HepG2 (cell line): ENCODE data around the gene SLC2A13. TPM values are rescaled to one million over a fixed set of nuclear protein-coding genes. Genes with fewer than 3 reads are reported as not detected.

Experiments
- ATAC-seq: fragments of 200-7000 bp; cut with Tn5 transposase; 3 replicates; pipeline ENCODE4 v1.9.1; 2020; ENCODE audit warnings: mild to moderate bottlenecking, moderate library complexity
- BruUV-seq: library from RNA; stranded (reverse); fragments of 400-500 nt; replicated peaks from 2 replicates; lab custom pipeline; 2021; lab: Mats Ljungman, UMichigan
- CTCF ChIA-PET: fragments of 300-600 bp; formaldehyde crosslinking; extraction: SDS; loops from one replicate; lab custom pipeline; 2021; ENCODE audit warnings: low total read pairs, inconsistent platforms, low intra/inter-chr PET ratio; lab: Yijun Ruan, JAX
- POLR2A ChIA-PET: fragments of 350-600 bp; sonication (Branson Sonifier 250); formaldehyde crosslinking; loops from one replicate; lab custom pipeline; 2020; ENCODE audit warnings: antibody characterized with exemption, inconsistent platforms; lab: Yijun Ruan, JAX
- DNase-seq: peaks from one replicate; pipeline ENCODE4 v3.0.0-alpha.2; 2015; ENCODE audit warnings: low spot score
- FAIRE-seq: peaks from 3 replicates; lab custom pipeline; 2011; peaks lifted over from hg19 to GRCh38; lab: Jason Lieb, UNC
- H2AFZ ChIP-seq: one replicate; pipeline ENCODE4 v1.6.1; 2011; ENCODE audit warnings: low read length, inconsistent platforms
- H3K27ac ChIP-seq: fragments of 300-600 bp; 3 replicates; pipeline ENCODE4 v1.8.0; 2011; ENCODE audit warnings: mixed run types, mild to moderate bottlenecking, mixed read lengths, low read length, inconsistent platforms; ENCODE audit not compliant: insufficient read depth; ENCODE audit errors: extremely low read length
- H3K27me3 ChIP-seq, 2 experiments: fragments of 200-600 bp in 1 of 2; 2 replicates in 1 of 2; 3 replicates in 1 of 2; pipeline versions ENCODE4 v1.6.0 to v1.8.0; 2011; ENCODE audit warnings: low read length in 2 of 2, mild to moderate bottlenecking in 2 of 2, moderate library complexity in 2 of 2, inconsistent platforms in 1 of 2; ENCODE audit not compliant: insufficient read depth in 2 of 2, control insufficient read depth in 1 of 2
- H3K36me3 ChIP-seq, 2 experiments: fragments of 200-600 bp in 1 of 2; replicated peaks in 1 of 2; 2 replicates in 1 of 2; 3 replicates in 1 of 2; pipeline versions ENCODE4 v1.5.1 to v1.8.0; 2011; ENCODE audit warnings: low read length in 2 of 2, inconsistent platforms in 1 of 2; ENCODE audit not compliant: insufficient read depth in 2 of 2, control insufficient read depth in 1 of 2
- H3K4me1 ChIP-seq: 2 replicates; pipeline ENCODE4 v1.5.1; 2012; ENCODE audit warnings: low read length, inconsistent platforms; ENCODE audit not compliant: insufficient read depth
- H3K4me2 ChIP-seq: 2 replicates; pipeline ENCODE4 v1.6.0; 2011; ENCODE audit warnings: low read depth, low read length, inconsistent platforms
- H3K4me3 ChIP-seq, 3 experiments: fragments of 200-600 bp in 1 of 3; sonication (generic), shearing (Covaris generic) in 1 of 3; replicated peaks in 1 of 3; 2 replicates each; pipeline ENCODE4 v1.5.1; 2011 to 2016; ENCODE audit warnings: low read length in 3 of 3, inconsistent platforms in 2 of 3, low read depth in 2 of 3, mild to moderate bottlenecking in 2 of 3, control low read depth in 1 of 3, mixed read lengths in 1 of 3; ENCODE audit not compliant: insufficient read depth in 1 of 3
- H3K79me2 ChIP-seq: one replicate; pipeline ENCODE4 v1.6.1; 2011; ENCODE audit warnings: low read length, inconsistent platforms; ENCODE audit not compliant: insufficient read depth
- H3K9ac ChIP-seq: 2 replicates; pipeline ENCODE4 v1.6.0; 2011; ENCODE audit warnings: mild to moderate bottlenecking, low read depth, low read length, inconsistent platforms; ENCODE audit not compliant: insufficient read depth
- H3K9me3 ChIP-seq: 2 replicates; pipeline ENCODE4 v1.5.1; 2012; ENCODE audit warnings: mild to moderate bottlenecking, low read length
- H4K20me1 ChIP-seq: 2 replicates; pipeline ENCODE4 v1.6.0; 2011; ENCODE audit warnings: inconsistent platforms, mild to moderate bottlenecking, low read length, moderate library complexity; ENCODE audit not compliant: insufficient read depth
- CAMTA2 ChIP-seq: sonication (generic); formaldehyde crosslinking; IDR thresholded peaks from 2 replicates; pipeline ENCODE4 v1.4.0; 2020; ENCODE audit warnings: mild to moderate bottlenecking, missing genetic modification reagents, borderline replicate concordance
- GRHL1 ChIP-seq: sonication (generic); formaldehyde crosslinking; conservative IDR thresholded peaks from 2 replicates; pipeline ENCODE4 v1.8.0; 2022; ENCODE audit warnings: missing genetic modification reagents
- MED8 ChIP-seq: sonication (generic); formaldehyde crosslinking; IDR thresholded peaks from 2 replicates; pipeline ENCODE4 v1.8.1; 2023; ENCODE audit warnings: mild to moderate bottlenecking, missing genetic modification reagents; ENCODE audit not compliant: insufficient replicate concordance
- ZNF883 ChIP-seq: sonication (generic); formaldehyde crosslinking; IDR thresholded peaks from 2 replicates; pipeline ENCODE4 v1.5.1; 2020; ENCODE audit warnings: mild to moderate bottlenecking, missing genetic modification reagents; ENCODE audit errors: not compliant biosample characterization
- WGBS: methylation state at CpG from one replicate; pipeline ENCODE4 v1.1.6; 2017; ENCODE audit warnings: low lambda C conversion rate; 5-methylcytosine and 5-hydroxymethylcytosine counted together
- in situ Hi-C: cut with HindIII; loops from 2 replicates; pipeline ENCODE4 v1.10.0; 2017; ENCODE audit warnings: low pct_unique_long_range_greater_than_20kb; ENCODE audit not compliant: extremely low pct_ligation_motif_present
- intact Hi-C: fragments of 100-400 bp; cut with micrococcal nuclease; formaldehyde crosslinking; loops from one replicate; pipeline ENCODE4 v1.10.0; 2022; ENCODE audit not compliant: unreplicated experiment
- polyA plus RNA-seq, 8 experiments: library from polyadenylated mRNA; depleted of rRNA in 3 of 8; stranded (reverse) in 7 of 8; unstranded in 1 of 8; fragments of >200 nt; fragmentation: Illumina TruSeq in 4 of 8; extraction: Trizol in 4 of 8; gene quantifications; 2 replicates each; pipeline versions ENCODE4 v1.2.1 to v1.2.3, GENCODE V29; 2011 to 2016; ENCODE audit warnings: low read depth in 4 of 8, missing spikeins in 1 of 8, mixed read lengths in 1 of 8; ENCODE audit not compliant: insufficient read depth in 1 of 8
- total RNA-seq, 5 experiments: library from RNA; depleted of rRNA; stranded (reverse); fragments of >200 nt; fragmentation: Illumina TruSeq; extraction: Trizol; gene quantifications; 2 replicates each; pipeline ENCODE4 v1.2.3, GENCODE V29; 2016; ENCODE audit warnings: low read depth in 1 of 5
- TF ChIP-seq, protein P1 (sequence below): sonication (generic); formaldehyde crosslinking; IDR thresholded peaks from 2 replicates; pipeline ENCODE4 v1.8.1; 2023; ENCODE audit warnings: mild to moderate bottlenecking, missing genetic modification reagents

The SLC2A13 gene
- total and polyA plus RNA-seq, 2 of the 13 experiments (the other 11 are each of a cell fraction or from before 2014, with no cell fraction given), result 5.5 to 6.0 TPM

DNA sequence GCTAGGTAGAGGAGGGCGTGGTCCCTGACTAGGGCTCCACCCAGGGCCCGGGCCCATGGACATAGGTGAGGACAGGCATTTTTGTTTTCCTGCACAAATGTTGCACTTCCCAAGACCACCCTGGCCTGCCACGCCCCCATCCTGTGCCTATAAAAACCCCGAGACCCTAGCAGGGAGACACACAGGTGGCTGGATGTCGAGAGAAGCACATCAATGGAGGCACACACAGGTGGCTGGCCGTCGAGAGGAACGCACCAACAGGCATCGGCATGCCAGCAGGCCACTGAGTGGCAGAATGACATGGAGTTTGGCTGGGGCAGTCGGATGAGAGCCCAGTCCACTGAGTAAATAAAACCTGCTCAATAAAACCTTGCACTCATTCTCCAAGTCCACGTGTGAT is 328.4 kb downstream of the SLC2A13 start (continued):
- TF ChIP-seq GRHL1 (CRISPR knock-in tag) (no peak), CAMTA2 (CRISPR knock-in tag) (no peak)

DNA sequence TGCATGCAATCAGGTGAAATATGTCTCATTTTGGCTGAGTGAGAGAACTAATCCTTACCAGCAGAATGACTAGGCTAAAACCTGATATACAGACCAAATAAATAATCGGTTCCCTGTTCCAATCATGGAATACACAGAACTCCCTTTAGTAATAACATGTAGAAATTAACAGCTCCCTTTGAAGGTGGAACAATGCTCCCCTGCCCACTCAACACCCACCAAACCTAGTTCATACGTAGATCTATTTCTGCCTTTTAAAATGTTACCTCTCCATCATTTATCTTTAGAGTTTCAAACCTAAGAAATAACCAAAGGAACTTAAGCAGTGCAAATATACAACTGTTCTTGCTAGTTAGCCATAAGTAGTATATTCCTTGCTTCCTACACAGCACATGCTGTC is 332.6 kb downstream of the SLC2A13 start:
- Histone ChIP-seq H3K9me3 (no peaks in the 10 kb centered on the region), H2AFZ (no peak overlapping the region), H3K27me3 (no peaks in the 10 kb centered on the region), H3K27ac (no peak overlapping the region), H4K20me1 (no peaks in the 10 kb centered on the region), H3K79me2 (no peaks in the 10 kb centered on the region), H3K4me2 (no peak overlapping the region), H3K4me1 (no peaks in the 10 kb centered on the region), H3K9ac (no peak overlapping the region), H3K36me3 (no peaks in the 10 kb centered on the region), H3K4me3 (no peak overlapping the region)
- no peak for DNase-seq
- intact Hi-C loops (no loop called here), in situ Hi-C loops (loop anchor here (10.0 kb wide), 1 partner anchor 332 kb away; the partner anchor contains the start of gene SLC2A13)
- 61% methylated on average over 2 of the region's 2 CpGs for WGBS
- no TSS peak for BruUV-seq
- POLR2A ChIA-PET, result no interaction called here
- FAIRE-seq, result no peak
- ATAC-seq, result no peak
- CTCF ChIA-PET, result no interaction called here
- TF ChIP-seq MED8 (CRISPR knock-in tag), result no peak
- TF ChIP-seq, protein P1, sequence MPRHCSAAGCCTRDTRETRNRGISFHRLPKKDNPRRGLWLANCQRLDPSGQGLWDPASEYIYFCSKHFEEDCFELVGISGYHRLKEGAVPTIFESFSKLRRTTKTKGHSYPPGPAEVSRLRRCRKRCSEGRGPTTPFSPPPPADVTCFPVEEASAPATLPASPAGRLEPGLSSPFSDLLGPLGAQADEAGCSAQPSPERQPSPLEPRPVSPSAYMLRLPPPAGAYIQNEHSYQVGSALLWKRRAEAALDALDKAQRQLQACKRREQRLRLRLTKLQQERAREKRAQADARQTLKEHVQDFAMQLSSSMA, result no peak
- TF ChIP-seq ZNF883, result no peak
